GOT3 (cell line): Measurements from ENCODE around the gene RAVER2.

ENCODE experiments used
- DNase-seq: peaks from one replicate; lab custom pipeline; 2025; ENCODE audit warnings: mixed read lengths; lab: John Stamatoyannopoulos, UW

The RAVER2 gene

GRCh38 chr1:64878931-64879611, 134.2 kb downstream of the RAVER2 start:
- no peak for DNase-seq

GRCh38 chr1:64880449-64880848, 135.6 kb downstream of the RAVER2 start:
- no peak for DNase-seq

GRCh38 chr1:64881281-64881680, 136.4 kb downstream of the RAVER2 start:
- DNase-seq = no peak
